HCT116 (cell line): ENCODE measurements around the gene FNDC11.

ENCODE experiments used
- TCF7L2 ChIP-seq: IDR thresholded peaks from 2 replicates; pipeline ENCODE4 v1.7.0; 2011; ENCODE audit warnings: borderline replicate concordance, inconsistent platforms; ENCODE audit not compliant: insufficient read depth, insufficient read length; ENCODE audit errors: extremely low read depth
- TF ChIP-seq, protein P1 (sequence below), 3 experiments: fragments of 200-600 bp in 1 of 3; sonication (generic) in 1 of 3; IDR thresholded peaks in 2 of 3; conservative IDR thresholded peaks in 1 of 3; 2 replicates each; pipeline ENCODE4 v1.5.1; 2012 to 2017; ENCODE audit warnings: low read depth in 2 of 3, low read length in 2 of 3, antibody characterized with exemption in 1 of 3, borderline replicate concordance in 1 of 3, control low read depth in 1 of 3, mild to moderate bottlenecking in 1 of 3, mixed read lengths in 1 of 3, mixed run types in 1 of 3, moderate library complexity in 1 of 3; ENCODE audit not compliant: insufficient read depth in 1 of 3

DNA sequence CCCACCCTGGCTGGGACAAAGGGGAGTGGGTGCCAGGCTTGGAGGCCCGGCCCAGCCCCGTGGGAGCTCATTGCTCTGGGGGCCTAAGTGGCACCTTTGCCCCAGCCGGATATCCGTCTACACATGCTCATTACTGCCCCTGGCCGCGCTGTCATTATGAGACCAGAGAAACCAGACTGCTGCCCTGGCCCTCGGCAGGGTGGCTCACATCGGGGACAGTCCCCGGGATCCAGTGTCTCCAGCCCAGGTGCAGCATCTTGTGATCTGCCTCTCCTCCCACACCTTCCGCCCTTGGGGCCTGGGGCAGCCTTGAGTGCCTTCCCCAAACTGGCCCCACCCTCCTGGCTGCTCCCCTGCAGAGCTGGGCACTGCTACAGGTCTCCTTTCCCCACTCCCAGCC lies 11.3 kb upstream of the FNDC11 start:
- TF ChIP-seq, protein P1, sequence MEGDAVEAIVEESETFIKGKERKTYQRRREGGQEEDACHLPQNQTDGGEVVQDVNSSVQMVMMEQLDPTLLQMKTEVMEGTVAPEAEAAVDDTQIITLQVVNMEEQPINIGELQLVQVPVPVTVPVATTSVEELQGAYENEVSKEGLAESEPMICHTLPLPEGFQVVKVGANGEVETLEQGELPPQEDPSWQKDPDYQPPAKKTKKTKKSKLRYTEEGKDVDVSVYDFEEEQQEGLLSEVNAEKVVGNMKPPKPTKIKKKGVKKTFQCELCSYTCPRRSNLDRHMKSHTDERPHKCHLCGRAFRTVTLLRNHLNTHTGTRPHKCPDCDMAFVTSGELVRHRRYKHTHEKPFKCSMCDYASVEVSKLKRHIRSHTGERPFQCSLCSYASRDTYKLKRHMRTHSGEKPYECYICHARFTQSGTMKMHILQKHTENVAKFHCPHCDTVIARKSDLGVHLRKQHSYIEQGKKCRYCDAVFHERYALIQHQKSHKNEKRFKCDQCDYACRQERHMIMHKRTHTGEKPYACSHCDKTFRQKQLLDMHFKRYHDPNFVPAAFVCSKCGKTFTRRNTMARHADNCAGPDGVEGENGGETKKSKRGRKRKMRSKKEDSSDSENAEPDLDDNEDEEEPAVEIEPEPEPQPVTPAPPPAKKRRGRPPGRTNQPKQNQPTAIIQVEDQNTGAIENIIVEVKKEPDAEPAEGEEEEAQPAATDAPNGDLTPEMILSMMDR (IDR thresholded peaks at IDR 0.05 in 2 of 3, conservative IDR thresholded peaks at IDR 0.05 in 1 of 3; ENCODE audit: borderline replicate concordance in 1 of 3, insufficient read depth in 1 of 3, low read depth in 2 of 3, low read length in 2 of 3) = no peak
- no peak for TF ChIP-seq TCF7L2
